Measurements from ENCODE around the gene SVEP1.
"Not testable (repeated sequence)": the region's sequence is repeated elsewhere in the genome, so short reads cannot be mapped to it uniquely, and the experiment has no call there.

Gene SVEP1

DNA sequence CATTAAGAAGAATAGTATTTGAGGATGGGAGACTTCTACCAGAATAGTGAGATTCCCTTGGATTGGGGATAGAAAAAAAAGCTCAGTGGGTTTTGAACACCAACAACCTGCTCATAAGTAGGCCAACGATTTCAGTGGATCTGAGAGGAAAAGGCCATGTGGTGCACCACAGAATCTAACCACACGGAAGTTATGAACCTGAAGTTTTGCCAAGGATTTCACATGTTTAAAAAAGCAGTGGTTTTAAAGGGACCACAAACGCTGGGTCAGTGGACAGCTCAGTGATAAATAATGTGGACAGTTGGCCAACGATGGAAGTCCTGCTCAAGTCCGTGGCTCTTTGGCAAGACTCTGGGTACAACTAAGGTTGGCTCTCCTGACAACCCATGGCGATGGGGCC lies 134.6 kb downstream of the SVEP1 start:
- DNase-seq (ENCODE audit: low spot score): no peak

DNA sequence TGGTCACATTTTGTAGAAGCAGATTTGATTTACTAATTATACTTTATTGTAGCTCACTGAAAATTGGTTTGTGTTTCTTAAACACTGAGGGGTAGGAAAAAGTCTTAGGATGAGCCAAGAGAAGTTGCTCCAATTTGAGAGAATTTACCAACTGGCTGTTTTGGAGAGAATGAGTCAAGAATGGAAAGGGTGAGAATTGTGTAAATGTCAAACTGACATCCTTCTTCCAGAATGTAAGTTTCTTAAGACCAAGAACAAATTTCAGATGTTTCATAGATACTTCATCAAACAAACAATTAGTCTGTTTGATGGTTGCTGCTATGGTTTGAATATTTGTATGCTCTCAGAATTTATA lies 135.7 kb downstream of the SVEP1 start:
- no peak for DNase-seq (ENCODE audit: low spot score)

DNA sequence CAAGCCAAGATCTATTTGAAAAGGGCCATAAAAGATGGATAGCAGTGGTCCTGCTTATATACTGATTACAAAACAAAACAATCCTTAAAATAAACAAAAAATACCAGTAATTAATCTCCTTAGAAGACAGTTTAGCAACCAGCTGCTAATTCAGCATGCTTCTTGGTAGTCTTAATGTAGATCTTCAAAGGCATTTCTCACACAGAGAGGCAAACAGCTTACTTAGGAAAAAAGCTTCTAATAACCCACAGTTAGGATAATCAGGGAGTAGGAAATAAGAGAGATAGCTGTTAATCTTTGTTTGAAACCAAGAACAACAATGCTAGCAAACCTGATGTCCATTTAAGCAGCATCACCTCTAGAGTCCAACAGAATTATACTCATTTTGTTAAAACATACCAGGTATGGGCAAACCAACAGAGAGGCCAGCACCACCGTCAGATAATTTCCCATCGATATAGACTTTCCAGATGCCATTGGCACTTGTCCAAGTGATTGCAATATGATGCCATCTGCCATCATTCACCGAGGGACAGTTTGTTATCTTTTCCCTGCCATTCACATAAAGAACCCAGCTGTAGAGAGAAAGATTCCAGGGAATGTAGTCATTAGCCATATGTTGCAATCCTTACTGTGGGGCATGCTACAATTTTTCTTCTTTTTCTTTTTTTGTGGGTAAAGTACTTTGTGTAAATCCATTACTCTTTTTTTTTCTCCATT lies 136.2 kb downstream of the SVEP1 start:
- no peak for DNase-seq (ENCODE audit: low spot score)

DNA sequence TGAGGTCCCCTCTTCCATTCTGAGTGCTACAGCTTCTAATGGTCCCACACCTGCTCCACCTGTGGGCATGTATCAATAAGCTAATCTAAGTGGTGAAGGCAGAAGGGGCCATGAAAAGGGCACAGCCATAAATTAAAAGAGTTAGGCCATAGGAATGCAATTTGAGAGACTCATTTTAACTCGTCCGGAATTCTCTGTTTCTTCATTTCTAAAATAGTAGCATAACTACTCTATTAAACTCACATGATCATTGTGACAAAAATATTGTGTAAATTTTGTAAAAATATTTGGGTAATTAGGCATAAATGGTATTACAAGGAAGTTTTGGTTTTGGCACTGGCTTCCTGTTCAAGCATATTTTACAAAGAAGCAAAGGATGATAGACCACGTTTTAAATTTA lies 138.7 kb downstream of the SVEP1 start:
- no peak for DNase-seq (ENCODE audit: low spot score)

GRCh38 chr9:110440172-110440571 lies 139.4 kb downstream of the SVEP1 start:
- no peak for DNase-seq (ENCODE audit: low spot score)

GRCh38 chr9:110432253-110432652 lies 147.3 kb downstream of the SVEP1 start:
- peak; percentile 33 for DNase-seq (ENCODE audit: low spot score)

DNA sequence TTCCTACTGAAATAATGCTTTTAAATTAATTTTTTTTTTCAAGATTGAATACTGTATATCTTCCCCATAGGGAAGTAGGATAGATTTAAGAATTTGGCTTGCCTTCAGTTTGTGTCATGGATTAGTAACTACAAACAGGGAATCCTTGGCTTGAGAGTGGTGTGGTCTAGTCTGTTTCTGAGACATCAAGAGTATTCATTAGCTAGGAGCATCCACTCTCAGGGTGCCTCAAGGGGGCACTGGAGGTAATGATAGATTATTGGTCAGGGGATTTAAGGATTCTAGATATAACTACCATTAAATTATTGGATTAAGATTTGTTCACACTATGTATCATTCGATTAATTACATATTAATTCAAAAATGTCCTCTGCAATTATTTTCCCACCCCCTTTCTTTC lies 150.1 kb downstream of the SVEP1 start:
- no peak for DNase-seq (ENCODE audit: low spot score)

- DNase-seq (ENCODE audit: low spot score): no peak
Observed at GRCh38 chr9:110427497-110428104, 151.9 kb downstream of the SVEP1 start.

GRCh38 chr9:110426052-110426709 lies 153.4 kb downstream of the SVEP1 start:
- DNase-seq (ENCODE audit: low spot score): no peak

DNA sequence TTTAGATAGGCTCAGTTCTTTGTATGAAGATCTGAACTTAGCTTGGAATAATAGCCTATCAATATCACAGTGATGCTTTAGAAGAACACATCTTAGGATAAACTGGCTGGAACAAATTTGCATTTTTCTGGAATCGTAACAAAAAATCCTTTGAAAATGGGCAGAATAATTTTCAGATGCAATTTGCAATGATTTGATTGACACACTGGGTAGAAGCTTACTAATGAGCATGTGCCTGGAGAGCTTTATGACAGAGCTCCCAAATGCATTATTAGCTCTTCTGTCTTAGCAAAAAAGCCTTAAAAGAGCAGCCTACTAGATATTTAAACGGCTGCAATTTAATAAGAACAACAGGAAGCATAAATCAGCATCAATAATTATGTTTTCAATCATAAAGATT lies 165.1 kb downstream of the SVEP1 start:
- DNase-seq (ENCODE audit: low spot score): no peak

GRCh38 chr9:110410961-110411360 lies 168.6 kb downstream of the SVEP1 start:
- no peak for DNase-seq (ENCODE audit: low spot score)

DNA sequence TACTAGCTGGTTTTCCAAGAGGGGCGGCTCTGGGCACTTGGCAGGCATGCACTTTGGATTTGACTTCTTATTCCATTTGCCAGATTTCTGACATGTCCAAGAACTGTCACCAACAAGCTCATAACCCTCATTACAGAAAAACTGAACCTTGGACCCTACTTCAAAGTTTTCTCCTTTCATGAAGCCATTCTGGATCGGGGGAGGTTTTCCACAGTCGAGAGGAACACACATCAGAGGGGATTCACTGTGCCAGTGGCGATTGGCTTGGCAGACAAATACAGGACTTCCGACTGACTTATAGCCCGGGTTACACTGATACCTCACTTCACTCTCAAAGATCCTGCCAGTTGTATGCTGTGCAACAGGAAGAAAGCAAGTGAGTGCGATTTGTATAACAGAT lies 170.9 kb downstream of the SVEP1 start:
- DNase-seq (ENCODE audit: low spot score): no peak

GRCh38 chr9:110405858-110406443 lies 173.6 kb downstream of the SVEP1 start:
- no peak for DNase-seq (ENCODE audit: low spot score)

GRCh38 chr9:110404473-110404872 lies 175.1 kb downstream of the SVEP1 start:
- no peak for DNase-seq (ENCODE audit: low spot score)

DNA sequence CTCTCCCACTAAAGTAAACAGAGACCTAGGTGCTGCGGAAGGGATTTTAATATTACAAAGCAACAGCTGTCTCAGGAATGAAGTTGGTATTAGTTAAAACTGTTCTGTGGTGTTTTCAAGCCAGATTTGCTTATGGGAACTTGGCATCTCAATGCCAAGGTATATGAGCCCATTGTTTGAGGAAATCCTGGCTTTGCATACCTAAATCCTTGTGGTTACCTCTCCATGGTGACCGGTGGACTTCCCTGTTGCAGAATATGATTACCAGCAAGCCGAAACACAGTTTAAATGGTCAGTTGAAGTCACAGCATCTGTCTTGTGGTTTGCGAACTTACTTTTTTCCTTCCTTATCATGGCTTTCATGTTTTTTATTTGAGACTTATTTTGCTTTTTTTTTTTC lies 179.6 kb downstream of the SVEP1 start:
- no peak for DNase-seq (ENCODE audit: low spot score)

DNA sequence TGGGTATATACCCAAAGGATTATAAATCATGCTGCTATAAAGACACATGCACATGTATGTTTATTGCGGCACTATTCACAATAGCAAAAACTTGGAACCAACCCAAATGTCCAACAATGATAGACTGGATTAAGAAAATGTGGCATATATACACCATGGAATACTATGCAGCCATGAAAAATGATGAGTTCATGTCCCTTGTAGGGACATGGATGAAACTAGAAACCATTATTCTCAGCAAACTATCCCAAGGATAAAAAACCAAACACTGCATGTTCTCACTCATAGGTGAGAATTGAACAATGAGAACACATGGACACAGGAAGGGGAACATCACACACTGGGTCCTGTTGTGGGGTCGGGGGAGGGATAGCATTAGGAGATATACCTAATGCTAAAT lies 180.5 kb downstream of the SVEP1 start:
- not testable (repeated sequence) for DNase-seq (ENCODE audit: low spot score)

DNA sequence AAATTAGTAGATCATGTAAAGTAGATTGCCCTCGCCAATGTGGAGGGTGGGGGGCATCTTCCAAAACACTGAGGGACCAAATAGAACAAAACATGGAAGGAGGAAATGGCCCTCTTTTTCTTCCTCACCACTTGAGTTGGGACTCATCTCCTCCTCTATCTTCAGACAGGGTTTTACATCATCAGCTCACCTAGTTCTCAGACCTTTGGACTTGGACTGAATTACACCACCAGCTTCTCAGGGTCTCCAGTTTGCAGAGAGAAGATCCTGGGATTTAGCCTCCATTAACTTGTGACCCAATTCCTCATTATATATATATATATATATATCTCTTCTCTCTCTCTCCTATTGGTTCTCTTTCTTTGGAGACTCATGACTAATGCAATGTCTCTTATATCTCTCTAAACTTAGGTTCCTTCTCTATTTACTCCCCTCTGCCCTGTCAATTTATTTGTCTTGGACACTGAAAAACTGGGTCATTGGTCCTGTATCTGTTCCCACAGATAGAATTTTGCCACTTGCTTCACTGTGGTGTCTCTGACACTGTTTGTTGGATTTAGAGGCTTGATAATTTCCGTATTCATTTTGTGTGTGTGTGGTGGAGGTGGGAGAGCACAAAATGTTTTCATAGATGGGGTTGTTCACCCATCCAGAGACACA lies 187.6 kb downstream of the SVEP1 start:
- no peak for DNase-seq (ENCODE audit: low spot score)

GRCh38 chr9:110389148-110389750 lies 190.3 kb downstream of the SVEP1 start:
- DNase-seq (ENCODE audit: low spot score): no peak

DNA sequence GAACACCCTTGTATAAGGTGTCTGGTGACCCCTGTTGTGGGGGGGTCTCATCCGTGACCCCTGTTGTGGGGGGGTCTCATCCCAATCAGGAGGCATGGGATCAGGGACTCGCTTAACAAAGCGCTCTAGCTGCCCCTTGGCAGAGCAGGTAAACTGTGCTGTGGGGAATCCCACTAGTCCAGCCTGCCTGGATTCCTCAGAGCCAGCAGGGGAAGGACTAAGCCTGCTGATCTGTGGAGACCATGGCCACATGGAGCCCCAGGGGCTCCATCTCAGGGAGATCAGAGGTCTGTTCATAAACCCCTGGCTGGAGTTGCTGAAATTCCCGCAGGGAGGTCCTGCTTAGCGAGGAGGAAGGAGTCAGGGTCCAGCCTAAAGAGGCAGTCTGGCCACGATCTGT lies 196.1 kb downstream of the SVEP1 start:
- DNase-seq (ENCODE audit: low spot score): no peak

DNA sequence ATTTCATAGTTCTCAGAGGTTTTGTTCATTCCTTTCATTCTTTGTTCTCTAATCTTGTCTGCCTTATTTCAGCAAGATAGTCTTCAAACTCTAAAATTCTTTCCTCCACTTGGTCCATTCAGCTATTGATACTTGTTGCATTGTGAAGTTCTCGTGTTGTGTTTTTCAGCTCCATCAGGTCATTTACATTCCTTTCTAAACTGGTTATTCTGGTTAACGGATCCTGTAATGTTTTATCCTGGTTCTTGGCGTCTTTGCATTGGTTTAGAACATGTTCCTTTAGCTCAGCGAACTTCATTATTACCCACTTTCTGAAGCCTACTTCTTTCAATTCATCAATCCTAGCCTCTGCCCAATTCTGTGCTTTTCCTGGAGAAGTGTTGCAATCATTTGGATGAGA lies 196.8 kb downstream of the SVEP1 start:
- no peak for DNase-seq (ENCODE audit: low spot score)

GRCh38 chr9:110371411-110372007 lies 208.0 kb downstream of the SVEP1 start:
- DNase-seq (ENCODE audit: low spot score): no peak

GRCh38 chr9:110370315-110370714 lies 209.2 kb downstream of the SVEP1 start:
- no peak for DNase-seq (ENCODE audit: low spot score)
